Liver (tissue), 9 donors: ENCODE results near the gene KCND2. TPM values are rescaled to one million over a fixed set of nuclear protein-coding genes. Genes with fewer than 3 reads are reported as not detected.

ENCODE experiments used
- DNase-seq: peaks from one replicate; pipeline ENCODE4 v3.0.0-alpha.2; 2017; ENCODE audit warnings: low spot score
- H3K27ac ChIP-seq, 2 donors: one replicate each; pipeline ENCODE4 v1.7.0; 2013; ENCODE audit warnings: inconsistent platforms in 2 of 2, low read length in 2 of 2, control low read depth in 1 of 2, low read depth in 1 of 2, mild to moderate bottlenecking in 1 of 2
- H3K27me3 ChIP-seq, 4 donors: one replicate each; pipeline versions ENCODE4 v1.6.1 to v1.7.0; 2013; ENCODE audit warnings: low read length in 3 of 4, inconsistent platforms in 1 of 4, mild to moderate bottlenecking in 1 of 4, moderate library complexity in 1 of 4; ENCODE audit not compliant: control insufficient read depth in 4 of 4, insufficient read depth in 4 of 4
- H3K36me3 ChIP-seq, 4 donors: one replicate each; pipeline versions ENCODE4 v1.6.1 to v1.7.0; 2013; ENCODE audit warnings: low read length in 3 of 4, mild to moderate bottlenecking in 3 of 4, low read depth in 1 of 4, moderate library complexity in 1 of 4; ENCODE audit not compliant: control insufficient read depth in 4 of 4, insufficient read depth in 3 of 4
- H3K4me1 ChIP-seq, 4 donors: one replicate each; pipeline versions ENCODE4 v1.6.1 to v1.7.0; 2013; ENCODE audit warnings: low read length in 3 of 4, mild to moderate bottlenecking in 3 of 4, moderate library complexity in 1 of 4; ENCODE audit not compliant: control insufficient read depth in 4 of 4, insufficient read depth in 4 of 4
- H3K4me3 ChIP-seq, 3 donors: one replicate each; pipeline versions ENCODE4 v1.6.1 to v1.7.0; 2013; ENCODE audit warnings: low read length in 3 of 3, control low read depth in 1 of 3, low read depth in 1 of 3, mild to moderate bottlenecking in 1 of 3
- H3K9ac ChIP-seq, 2 donors: one replicate each; pipeline ENCODE4 v1.7.0; 2013; ENCODE audit warnings: low read length in 2 of 2, mild to moderate bottlenecking in 2 of 2, moderate library complexity in 2 of 2, control low read depth in 1 of 2, low read depth in 1 of 2
- H3K9me3 ChIP-seq, 4 donors: one replicate each; pipeline versions ENCODE4 v1.6.1 to v1.7.0; 2013; ENCODE audit warnings: low read length in 3 of 4; ENCODE audit not compliant: control insufficient read depth in 4 of 4
- ATF3 ChIP-seq: IDR thresholded peaks from 2 replicates; pipeline ENCODE4 v1.6.1; 2016; ENCODE audit warnings: antibody characterized with exemption
- CTCF ChIP-seq: fragments of 150-350 bp; IDR thresholded peaks from 2 replicates; pipeline ENCODE4 v1.5.1; 2017; ENCODE audit warnings: improper control_type of control experiment, low read depth, low read length; ENCODE audit not compliant: missing input control
- EGR1 ChIP-seq, 2 donors: IDR thresholded peaks; 2 replicates each; pipeline ENCODE4 v1.6.1; 2016 to 2018; ENCODE audit warnings: antibody characterized with exemption in 2 of 2, low read depth in 2 of 2
- FOXA1 ChIP-seq: IDR thresholded peaks from 2 replicates; pipeline ENCODE4 v1.6.1; 2016; ENCODE audit warnings: antibody characterized with exemption
- FOXA2 ChIP-seq: IDR thresholded peaks from 2 replicates; pipeline ENCODE4 v1.6.1; 2016; ENCODE audit warnings: antibody characterized with exemption
- GABPA ChIP-seq, 2 donors: IDR thresholded peaks in 1 of 2; conservative IDR thresholded peaks in 1 of 2; 2 replicates each; pipeline ENCODE4 v1.6.1; 2016; ENCODE audit warnings: antibody characterized with exemption in 2 of 2, mild to moderate bottlenecking in 1 of 2, moderate library complexity in 1 of 2
- HNF4A ChIP-seq, 2 donors: conservative IDR thresholded peaks; 2 replicates each; pipeline ENCODE4 v1.6.1; 2016; ENCODE audit warnings: antibody characterized with exemption in 2 of 2, mild to moderate bottlenecking in 2 of 2
- HNF4G ChIP-seq: IDR thresholded peaks from 2 replicates; pipeline ENCODE4 v1.6.1; 2016; ENCODE audit warnings: antibody characterized with exemption
- JUND ChIP-seq, 2 donors: IDR thresholded peaks; 2 replicates each; pipeline ENCODE4 v1.6.1; 2016; ENCODE audit warnings: antibody characterized with exemption in 2 of 2
- MAX ChIP-seq: IDR thresholded peaks from 2 replicates; pipeline ENCODE4 v1.6.1; 2016; ENCODE audit warnings: antibody characterized with exemption
- NR2F2 ChIP-seq: IDR thresholded peaks from 2 replicates; pipeline ENCODE4 v1.6.1; 2016; ENCODE audit warnings: antibody characterized with exemption
- RXRA ChIP-seq, 2 donors: IDR thresholded peaks; 2 replicates each; pipeline ENCODE4 v1.6.1; 2017 to 2018; ENCODE audit warnings: antibody characterized with exemption in 2 of 2, mild to moderate bottlenecking in 1 of 2
- SP1 ChIP-seq: IDR thresholded peaks from 2 replicates; pipeline ENCODE4 v1.6.1; 2018; ENCODE audit warnings: antibody characterized with exemption, mild to moderate bottlenecking
- TAF1 ChIP-seq: conservative IDR thresholded peaks from 2 replicates; pipeline ENCODE4 v1.6.1; 2016; ENCODE audit warnings: antibody characterized with exemption, mild to moderate bottlenecking
- YY1 ChIP-seq: IDR thresholded peaks from 2 replicates; pipeline ENCODE4 v1.6.1; 2016; ENCODE audit warnings: antibody characterized with exemption, mild to moderate bottlenecking
- ZBTB33 ChIP-seq: IDR thresholded peaks from 2 replicates; pipeline ENCODE4 v1.6.1; 2016; ENCODE audit warnings: antibody characterized with exemption
- WGBS: extraction: QIAGEN DNeasy Blood & Tissue Kit; methylation state at CpG from one replicate; pipeline ENCODE4 v1.1.7; 2013; 5-methylcytosine and 5-hydroxymethylcytosine counted together
- polyA plus RNA-seq, 2 donors: library from polyadenylated mRNA; stranded (reverse) in 1 of 2; unstranded in 1 of 2; fragments of 200-250 nt in 1 of 2; fragments of >200 nt in 1 of 2; fragmentation: Nextera tagmentation in 1 of 2; extraction: Ambion mirVana in 1 of 2; gene quantifications; one replicate each; pipeline versions ENCODE4 v1.2.1 to v1.2.3, GENCODE V29; 2013 to 2015
- total RNA-seq, 2 donors: library from RNA; depleted of rRNA; stranded (reverse); fragments of >200 nt; gene quantifications; one replicate each; pipeline ENCODE4 v1.2.3, GENCODE V29; 2014
- donor health status: healthy.
- donor health status: healthy.
- donor health status: healthy.
- donor health status: healthy.
- donor health status: healthy.

KCND2 gene
- total and polyA plus RNA-seq, 4 donors: 0.02 to 0.22 (median 0.07) TPM

- no peak for DNase-seq
- Histone ChIP-seq H3K36me3 (no peaks in the 10 kb centered on the region), H3K9me3 (no peaks in the 10 kb centered on the region), H3K4me3 (no peak overlapping the region), H3K4me1 (no peaks in the 10 kb centered on the region), H3K9ac (no peak overlapping the region), H3K27ac (no peak overlapping the region), H3K27me3 (peaks cover 0 to 2% (median 0%) of the 10 kb centered on the region in 4 donors)
- TF ChIP-seq YY1 (no peak), HNF4A (conservative IDR thresholded peaks at IDR 0.05) (no peak), FOXA1 (no peak), GABPA (IDR thresholded peaks at IDR 0.05 in 1 of 2, conservative IDR thresholded peaks at IDR 0.05 in 1 of 2) (no peak), FOXA2 (no peak), CTCF (no peak), HNF4G (no peak), TAF1 (no peak), ATF3 (no peak)
These were observed 20.1 kb downstream of the KCND2 start for GRCh38 chr7:120293027-120293426.

GRCh38 chr7:120302190-120302589, 29.2 kb downstream of the KCND2 start:
- DNase-seq: no peak
- 87% methylated on average over 7 of the region's 7 CpGs for WGBS
- no peaks in the 10 kb centered on the region for H3K36me3 ChIP-seq
- no peak overlapping the region for H3K4me3 ChIP-seq
- no peak overlapping the region for H3K9ac ChIP-seq
- H3K27me3 ChIP-seq: peaks cover 0 to 2% (median 0%) of the 10 kb centered on the region in 4 donors
- no peak overlapping the region for H3K27ac ChIP-seq
- no peaks in the 10 kb centered on the region for H3K9me3 ChIP-seq
- TF ChIP-seq MAX: no peak
- no peak for TF ChIP-seq NR2F2
- TF ChIP-seq CTCF: no peak
- no peak for TF ChIP-seq HNF4A (conservative IDR thresholded peaks at IDR 0.05)
- TF ChIP-seq JUND (IDR thresholded peaks at IDR 0.05): no peak
- TF ChIP-seq YY1: no peak
- no peak for TF ChIP-seq TAF1
- TF ChIP-seq RXRA (IDR thresholded peaks at IDR 0.05): no peak
- no peak for TF ChIP-seq ATF3
- no peak for TF ChIP-seq SP1
- no peak for TF ChIP-seq EGR1 (IDR thresholded peaks at IDR 0.05; ENCODE audit: low read depth in 2 of 2)
- TF ChIP-seq GABPA (IDR thresholded peaks at IDR 0.05 in 1 of 2, conservative IDR thresholded peaks at IDR 0.05 in 1 of 2): no peak
- no peak for TF ChIP-seq ZBTB33
- TF ChIP-seq FOXA2: no peak
- no peaks in the 10 kb centered on the region for H3K4me1 ChIP-seq
